Measurements from ENCODE around the gene CRIM1. TPM values are rescaled to one million over a fixed set of nuclear protein-coding genes. Genes with fewer than 3 reads are reported as not detected.

CRIM1 gene
- total and polyA plus RNA-seq, 2 of the 8 experiments (the other 6 are each of a cell fraction or from before 2014, with no cell fraction given), result 9.4 to 28.4 TPM

DNA sequence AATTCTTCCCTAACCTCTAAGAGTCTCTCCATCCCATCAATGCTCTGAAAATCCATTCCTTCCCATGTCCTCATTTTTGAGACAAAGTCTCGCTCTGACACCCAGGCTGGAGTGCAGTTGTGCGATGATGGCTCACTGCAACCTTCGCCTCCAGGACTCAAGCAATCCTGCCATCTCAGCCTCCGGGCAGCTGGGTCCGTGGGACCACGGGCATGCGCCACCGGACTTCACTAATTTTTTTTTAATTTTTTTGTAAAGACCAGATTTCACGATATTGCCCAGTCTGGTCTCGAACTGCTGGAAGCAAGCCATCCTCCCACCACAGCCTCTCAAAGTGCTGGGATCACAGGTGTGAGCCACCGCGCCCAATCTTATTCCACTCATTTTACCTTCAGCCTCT, 240.8 kb downstream of the CRIM1 start:
- Histone ChIP-seq H4K91ac (replicated peaks; ENCODE audit: insufficient read length, low read length) (no peak overlapping the region), H3K23me2 (ENCODE audit: low read depth, low read length) (peaks cover 6% of the 10 kb centered on the region), H3K14ac (ENCODE audit: insufficient read length) (no peak overlapping the region), H2BK20ac (ENCODE audit: low read length) (no peak overlapping the region), H4K8ac (ENCODE audit: extremely low read depth, insufficient read depth, low read length) (no peak overlapping the region), H2AK5ac (ENCODE audit: low read depth, low read length) (no peak overlapping the region), H2BK120ac (replicated peaks; ENCODE audit: low read depth, low read length) (no peak overlapping the region), H3K4me2 (ENCODE audit: insufficient read depth in 1 of 2, low read depth in 2 of 2, low read length in 2 of 2) (peak overlapping the region in 1 of 2 experiments; percentile 72; a peak in 1 of 4 replicates), H3K18ac (ENCODE audit: extremely low read depth, low read length) (no peak overlapping the region), H3K4ac (replicated peaks; ENCODE audit: insufficient read length, low read depth, low read length) (no peak overlapping the region), H2AFZ (ENCODE audit: low read length) (no peak overlapping the region), H3K79me2 (ENCODE audit: control insufficient read depth in 1 of 2, insufficient read depth in 2 of 2, low read length in 2 of 2) (peaks cover 0 to 8% of the 10 kb centered on the region in 2 experiments; a peak in 1 of 4 replicates), H3K27ac (ENCODE audit: low read depth, low read length) (no peak overlapping the region), H4K20me1 (replicated peaks in 1 of 2; ENCODE audit: control insufficient read depth in 1 of 2, insufficient read depth in 2 of 2, low read length in 2 of 2) (peaks cover 5 to 12% of the 10 kb centered on the region in 2 experiments), H3K56ac (replicated peaks; ENCODE audit: insufficient read length, low read depth, low read length) (no peak overlapping the region), H3K36me3 (ENCODE audit: control insufficient read depth in 2 of 4, insufficient read depth in 4 of 4, low read length in 3 of 4) (no peaks in the 10 kb centered on the region; a peak in 1 of 8 replicates), H3K4me1 (replicated peaks in 1 of 4; ENCODE audit: control insufficient read depth in 3 of 4, insufficient read depth in 4 of 4, low read length in 3 of 4) (peaks cover 2 to 4% (median 3%) of the 10 kb centered on the region in 4 experiments; a peak in 1 of 7 replicates), H3K4me3 (ENCODE audit: extremely low read depth in 1 of 4, insufficient read depth in 2 of 4, low read depth in 3 of 4, low read length in 4 of 4) (peak overlapping the region in 1 of 4 experiments; percentile 64; a peak in 1 of 8 replicates), H2BK5ac (ENCODE audit: low read depth, low read length) (no peak overlapping the region), H3K79me1 (ENCODE audit: low read depth, low read length) (no peaks in the 10 kb centered on the region; the same call in none of the 2 replicates), H2BK15ac (ENCODE audit: low read length) (no peak overlapping the region), H2BK12ac (ENCODE audit: low read depth, low read length) (no peak overlapping the region), H3K27me3 (replicated peaks in 1 of 4; ENCODE audit: control insufficient read depth in 3 of 4, extremely low read depth in 1 of 4, insufficient read depth in 3 of 4, low read length in 3 of 4) (peaks cover 12 to 29% (median 24%) of the 10 kb centered on the region in 4 experiments; a peak in 6 of 7 replicates), H3K9me3 (ENCODE audit: insufficient read depth in 2 of 2, low read depth in 1 of 2, low read length in 1 of 2) (no peaks in the 10 kb centered on the region), H3K23ac (ENCODE audit: insufficient read length) (no peak overlapping the region), H4K5ac (ENCODE audit: insufficient read length, low read depth, low read length) (no peak overlapping the region), H3K9ac (replicated peaks in 1 of 4; ENCODE audit: extremely low read depth in 1 of 4, low read depth in 3 of 4, low read length in 3 of 4) (no peak overlapping the region)
- DNase-seq (ENCODE audit: low read depth in 1 of 2, low spot score in 2 of 2) (no peak), FAIRE-seq (no peak)
- WGBS, 2 experiments (ENCODE audit: extremely low coverage in 1 of 2, insufficient coverage in 1 of 2, insufficient read length in 1 of 2, insufficient replicate concordance in 2 of 2, low coverage in 1 of 2, low lambda C conversion rate in 2 of 2, missing lambda C conversion rate in 1 of 2), result 98% methylated on average over 12 of the region's 12 CpGs; no CpG with 5 or more reads in 1 of the 2 experiments
- no peak for TF ChIP-seq RAD21 (IDR thresholded peaks at IDR 0.05 in 1 of 2, conservative IDR thresholded peaks at IDR 0.05 in 1 of 2; ENCODE audit: low read depth in 2 of 2, low read length in 2 of 2)
- no peak for TF ChIP-seq FOSL1 (IDR thresholded peaks at IDR 0.05; ENCODE audit: insufficient read depth, low read depth, low read length)
- TF ChIP-seq NANOG (IDR thresholded peaks at IDR 0.05; ENCODE audit: insufficient read depth, low read depth, low read length, poor library complexity, severe bottlenecking), result no peak
- TF ChIP-seq BRCA1 (IDR thresholded peaks at IDR 0.05; ENCODE audit: low read depth, low read length), result no peak
- TF ChIP-seq GABPA (IDR thresholded peaks at IDR 0.05; ENCODE audit: borderline replicate concordance, insufficient read depth, low read length), result no peak
- TF ChIP-seq MAFK (IDR thresholded peaks at IDR 0.05; ENCODE audit: low read depth, low read length), result no peak
- no peak for TF ChIP-seq SRF (IDR thresholded peaks at IDR 0.05; ENCODE audit: low read depth, low read length)
- no peak for TF ChIP-seq TCF12 (IDR thresholded peaks at IDR 0.05; ENCODE audit: low read depth, low read length)
- TF ChIP-seq, protein P1, sequence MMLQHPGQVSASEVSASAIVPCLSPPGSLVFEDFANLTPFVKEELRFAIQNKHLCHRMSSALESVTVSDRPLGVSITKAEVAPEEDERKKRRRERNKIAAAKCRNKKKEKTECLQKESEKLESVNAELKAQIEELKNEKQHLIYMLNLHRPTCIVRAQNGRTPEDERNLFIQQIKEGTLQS (IDR thresholded peaks at IDR 0.05; ENCODE audit: insufficient read depth, low read depth, low read length), result no peak
- POLR2A ChIA-PET (ENCODE audit: partially characterized antibody), result interaction anchor here (0.6 kb wide), 1 partner anchor 22 kb away, joined by 3 read pairs; no protein-coding TSS in a partner anchor
- CTCF ChIA-PET (ENCODE audit: partially characterized antibody), result no interaction called here
